ENCODE results near the gene TRIM38. TPM values are rescaled to one million over a fixed set of nuclear protein-coding genes. Genes with fewer than 3 reads are reported as not detected.

Gene TRIM38
- total and polyA plus RNA-seq, 2 of the 13 experiments (the other 11 are each of a cell fraction or from before 2014, with no cell fraction given): 2.5 to 3.1 TPM

- intact Hi-C loops (cut with micrococcal nuclease; ENCODE audit: unreplicated experiment) (loop anchor here (10.0 kb wide), 1 partner anchor 514 kb away; the partner anchor contains the start of gene HMGN4), in situ Hi-C loops (cut with HindIII; ENCODE audit: extremely low pct_ligation_motif_present, low pct_unique_long_range_greater_than_20kb) (no loop called here)
- CTCF ChIA-PET (ENCODE audit: low intra/inter-chr PET ratio, low total read pairs): no interaction called here
- DNase-seq (ENCODE audit: low spot score) (no peak), ATAC-seq (peak; percentile 4; the same call in 2 of the 3 replicates), FAIRE-seq (no peak)
- peak overlapping the region; percentile 99 for H3K4me2 ChIP-seq (ENCODE audit: low read depth, low read length)
- H2AFZ ChIP-seq (ENCODE audit: low read length): peak overlapping the region; percentile 58
- peak overlapping the region; percentile 81 for H3K27ac ChIP-seq (ENCODE audit: extremely low read length, insufficient read depth, low read length)
- 66% methylated on average over 23 of the region's 23 CpGs for WGBS (ENCODE audit: low lambda C conversion rate)
- peak overlapping the region; percentile 53 to 76 (median 60); a peak in 5 of 6 replicates for H3K4me3 ChIP-seq (replicated peaks in 1 of 3; ENCODE audit: insufficient read depth in 1 of 3, low read depth in 2 of 3, low read length in 3 of 3)
- no peaks in the 10 kb centered on the region for H3K9me3 ChIP-seq (ENCODE audit: low read length)
- H4K20me1 ChIP-seq (ENCODE audit: insufficient read depth, low read length): no peaks in the 10 kb centered on the region
- H3K36me3 ChIP-seq (replicated peaks in 1 of 2; ENCODE audit: control insufficient read depth in 1 of 2, insufficient read depth in 2 of 2, low read length in 2 of 2): no peaks in the 10 kb centered on the region
- POLR2A ChIA-PET: interaction anchor here (0.5 to 4.6 kb wide), 11 partner anchors 11 to 1789 kb away, joined by 3 to 44 read pairs (median 4); a partner anchor contains a TSS
- H3K27me3 ChIP-seq (ENCODE audit: control insufficient read depth in 1 of 2, insufficient read depth in 2 of 2, low read length in 2 of 2): no peaks in the 10 kb centered on the region; a peak in 1 of 5 replicates
- TSS peak; percentile 82 for BruUV-seq (replicated peaks)
- H3K4me1 ChIP-seq (ENCODE audit: insufficient read depth, low read length): peaks cover 48% of the 10 kb centered on the region
- peak overlapping the region; percentile 69 for H3K9ac ChIP-seq (ENCODE audit: insufficient read depth, low read depth, low read length)
- no peaks in the 10 kb centered on the region for H3K79me2 ChIP-seq (ENCODE audit: insufficient read depth, low read length)
- TF ChIP-seq ZNF382 (CRISPR knock-in tag; IDR thresholded peaks at IDR 0.05; ENCODE audit: borderline replicate concordance) (no peak), ZFAT (CRISPR knock-in tag; conservative IDR thresholded peaks at IDR 0.05) (no peak), DMAP1 (CRISPR knock-in tag; IDR thresholded peaks at IDR 0.05) (no peak), NONO (IDR thresholded peaks at IDR 0.05) (no peak), NONO (CRISPR knock-in tag; conservative IDR thresholded peaks at IDR 0.05) (0 out of 2 replicates have a peak, but pooled peaks have one; percentile 1), ZBTB46 (CRISPR knock-in tag; IDR thresholded peaks at IDR 0.05; ENCODE audit: borderline replicate concordance) (no peak), ZSCAN30 (CRISPR knock-in tag; IDR thresholded peaks at IDR 0.05) (0 out of 2 replicates have a peak, but pooled peaks have one; percentile 19), YY1 (IDR thresholded peaks at IDR 0.05; ENCODE audit: insufficient read depth, insufficient replicate concordance, low read depth, low read length) (peak; percentile 53), CAMTA2 (CRISPR knock-in tag; IDR thresholded peaks at IDR 0.05; ENCODE audit: borderline replicate concordance) (no peak), MYC (CRISPR knock-in tag; IDR thresholded peaks at IDR 0.05; ENCODE audit: borderline replicate concordance) (0 out of 2 replicates have a peak, but pooled peaks have one; percentile 8), NAIF1 (CRISPR knock-in tag; IDR thresholded peaks at IDR 0.05; ENCODE audit: borderline replicate concordance) (peak; percentile 29; the same call in 1 of the 2 replicates), ZNF7 (CRISPR knock-in tag; IDR thresholded peaks at IDR 0.05) (no peak), PRPF4 (IDR thresholded peaks at IDR 0.05; ENCODE audit: low read depth, low read length, poor library complexity, severe bottlenecking) (peak; percentile 72), ZBTB7B (CRISPR knock-in tag; IDR thresholded peaks at IDR 0.05) (no peak), ZNF207 (IDR thresholded peaks at IDR 0.05; ENCODE audit: borderline replicate concordance) (no peak), MIER2 (CRISPR knock-in tag; IDR thresholded peaks at IDR 0.05) (no peak), ZNF260 (CRISPR knock-in tag; IDR thresholded peaks at IDR 0.05; ENCODE audit: borderline replicate concordance, low read depth) (no peak), SMARCE1 (IDR thresholded peaks at IDR 0.05; ENCODE audit: borderline replicate concordance) (no peak), MIER3 (CRISPR knock-in tag; IDR thresholded peaks at IDR 0.05; ENCODE audit: borderline replicate concordance) (no peak)
- TF ChIP-seq, protein P1, sequence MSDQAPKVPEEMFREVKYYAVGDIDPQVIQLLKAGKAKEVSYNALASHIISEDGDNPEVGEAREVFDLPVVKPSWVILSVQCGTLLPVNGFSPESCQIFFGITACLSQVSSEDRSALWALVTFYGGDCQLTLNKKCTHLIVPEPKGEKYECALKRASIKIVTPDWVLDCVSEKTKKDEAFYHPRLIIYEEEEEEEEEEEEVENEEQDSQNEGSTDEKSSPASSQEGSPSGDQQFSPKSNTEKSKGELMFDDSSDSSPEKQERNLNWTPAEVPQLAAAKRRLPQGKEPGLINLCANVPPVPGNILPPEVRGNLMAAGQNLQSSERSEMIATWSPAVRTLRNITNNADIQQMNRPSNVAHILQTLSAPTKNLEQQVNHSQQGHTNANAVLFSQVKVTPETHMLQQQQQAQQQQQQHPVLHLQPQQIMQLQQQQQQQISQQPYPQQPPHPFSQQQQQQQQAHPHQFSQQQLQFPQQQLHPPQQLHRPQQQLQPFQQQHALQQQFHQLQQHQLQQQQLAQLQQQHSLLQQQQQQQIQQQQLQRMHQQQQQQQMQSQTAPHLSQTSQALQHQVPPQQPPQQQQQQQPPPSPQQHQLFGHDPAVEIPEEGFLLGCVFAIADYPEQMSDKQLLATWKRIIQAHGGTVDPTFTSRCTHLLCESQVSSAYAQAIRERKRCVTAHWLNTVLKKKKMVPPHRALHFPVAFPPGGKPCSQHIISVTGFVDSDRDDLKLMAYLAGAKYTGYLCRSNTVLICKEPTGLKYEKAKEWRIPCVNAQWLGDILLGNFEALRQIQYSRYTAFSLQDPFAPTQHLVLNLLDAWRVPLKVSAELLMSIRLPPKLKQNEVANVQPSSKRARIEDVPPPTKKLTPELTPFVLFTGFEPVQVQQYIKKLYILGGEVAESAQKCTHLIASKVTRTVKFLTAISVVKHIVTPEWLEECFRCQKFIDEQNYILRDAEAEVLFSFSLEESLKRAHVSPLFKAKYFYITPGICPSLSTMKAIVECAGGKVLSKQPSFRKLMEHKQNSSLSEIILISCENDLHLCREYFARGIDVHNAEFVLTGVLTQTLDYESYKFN (CRISPR knock-in tag; conservative IDR thresholded peaks at IDR 0.05): no peak
Observed at GRCh38 chr6:26021001-26021349, 58.4 kb downstream of the TRIM38 start.
